Skin epidermis (tissue), 12 donors: ENCODE measurements around the gene UFC1.
A peak's percentile ranks its signal among the peaks of the same experiment; 100 is the strongest.

ENCODE experiments used
- H3K27ac ChIP-seq, 21 experiments: fragments of 200-600 bp; sonication (generic) in 11 of 21; one replicate each; pipeline ENCODE4 v1.5.0; 2020; ENCODE audit warnings: mild to moderate bottlenecking in 3 of 21, inconsistent platforms in 2 of 21, moderate library complexity in 2 of 21
- H3K4me3 ChIP-seq, 7 experiments: fragments of 200-600 bp; sonication (generic) in 2 of 7; one replicate each; pipeline ENCODE4 v1.5.0; 2020; ENCODE audit warnings: inconsistent platforms in 2 of 7, mild to moderate bottlenecking in 2 of 7, moderate library complexity in 1 of 7

The UFC1 gene

DNA sequence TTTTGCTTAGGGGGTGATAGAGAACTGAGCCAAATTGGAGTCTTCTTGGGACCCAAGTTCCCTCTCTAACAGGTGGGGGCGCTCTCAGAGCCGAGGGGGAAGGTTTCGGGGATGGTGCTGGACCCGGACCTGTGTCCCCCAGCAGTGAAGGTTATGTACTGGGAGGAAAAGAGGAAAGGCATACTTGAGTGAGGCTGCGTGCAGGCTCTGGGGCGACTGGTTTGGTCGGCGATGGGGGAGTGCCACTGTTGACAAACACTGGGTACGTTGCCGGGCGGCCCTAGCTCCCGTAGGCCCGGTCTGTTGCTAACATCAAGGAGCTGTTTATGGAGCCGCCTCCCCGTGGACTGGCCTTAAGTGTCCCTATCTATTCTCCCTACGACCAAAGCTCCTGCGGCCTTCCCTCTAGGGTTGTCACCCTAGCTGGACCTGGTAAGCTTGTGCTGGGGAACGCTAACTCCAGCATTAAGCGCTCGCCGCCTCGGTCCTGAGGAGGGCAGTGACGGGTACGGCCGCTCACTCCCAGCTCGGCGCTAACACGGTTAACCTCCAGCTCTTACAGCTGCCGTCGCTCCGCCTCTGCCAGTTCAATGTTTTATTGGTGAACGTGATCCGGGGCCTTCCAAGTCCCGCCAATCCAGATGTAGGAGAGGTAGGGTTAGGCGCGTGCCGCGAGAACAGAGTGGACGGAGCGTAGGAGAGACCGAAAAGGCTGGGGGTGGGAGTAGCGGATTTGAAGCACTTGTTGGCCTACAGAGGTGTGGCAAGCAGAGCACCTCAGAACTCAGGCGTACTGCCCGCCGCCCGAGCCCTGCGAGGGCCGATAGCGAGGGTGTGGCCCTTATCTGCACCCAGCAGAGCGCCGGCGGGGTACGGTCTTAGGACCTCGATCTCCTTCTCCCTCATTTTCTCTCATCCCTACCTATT, 12.2 kb downstream of the UFC1 start, which contains the start of gene PPOX:
Gene PPOX, plus strand, starts transcription at position 685 of the 927 bp plus-strand sequence. CDS start 422 bp downstream, outside the sequence.
- Histone ChIP-seq H3K27ac (peak within 1 kb of the TSS; percentile 54 to 94 (median 87)), H3K4me3 (peak within 1 kb of the TSS; percentile 43 to 67 (median 62))

DNA sequence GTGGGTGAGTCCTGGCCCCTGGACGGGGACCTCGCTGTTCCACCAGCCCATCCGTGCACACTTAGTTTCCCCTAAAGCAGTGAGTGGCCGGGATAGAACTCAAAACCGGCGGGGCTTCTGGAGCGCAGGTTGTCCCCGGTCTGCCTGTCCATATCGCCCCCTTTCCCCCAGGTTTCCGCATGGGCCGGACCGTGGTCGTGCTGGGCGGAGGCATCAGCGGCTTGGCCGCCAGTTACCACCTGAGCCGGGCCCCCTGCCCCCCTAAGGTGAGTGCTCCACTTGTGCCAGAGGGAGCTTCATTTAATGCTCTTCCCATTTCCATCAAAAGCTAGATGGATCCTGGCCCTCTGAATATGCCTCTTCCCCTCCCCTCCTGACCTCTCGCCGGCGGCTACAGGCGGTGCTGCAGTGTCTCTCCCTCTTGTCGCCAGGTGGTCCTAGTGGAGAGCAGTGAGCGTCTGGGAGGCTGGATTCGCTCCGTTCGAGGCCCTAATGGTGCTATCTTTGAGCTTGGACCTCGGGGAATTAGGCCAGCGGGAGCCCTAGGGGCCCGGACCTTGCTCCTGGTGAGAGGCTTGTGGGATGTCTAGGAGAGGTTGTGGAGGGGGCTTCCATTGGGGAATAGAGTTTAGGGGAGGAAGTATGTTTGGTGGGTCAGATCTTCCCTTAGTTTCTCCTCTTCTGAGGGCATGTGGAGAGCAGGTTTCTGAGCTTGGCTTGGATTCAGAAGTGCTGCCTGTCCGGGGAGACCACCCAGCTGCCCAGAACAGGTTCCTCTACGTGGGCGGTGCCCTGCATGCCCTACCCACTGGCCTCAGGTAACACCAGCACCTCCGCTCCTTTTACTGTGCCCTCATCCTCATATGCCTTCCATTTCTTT, 13.1 kb downstream of the UFC1 start:
- H3K27ac ChIP-seq = peak overlapping the region; percentile 54 to 94 (median 87)
- H3K4me3 ChIP-seq = peak overlapping the region; percentile 43 to 67 (median 62)

DNA sequence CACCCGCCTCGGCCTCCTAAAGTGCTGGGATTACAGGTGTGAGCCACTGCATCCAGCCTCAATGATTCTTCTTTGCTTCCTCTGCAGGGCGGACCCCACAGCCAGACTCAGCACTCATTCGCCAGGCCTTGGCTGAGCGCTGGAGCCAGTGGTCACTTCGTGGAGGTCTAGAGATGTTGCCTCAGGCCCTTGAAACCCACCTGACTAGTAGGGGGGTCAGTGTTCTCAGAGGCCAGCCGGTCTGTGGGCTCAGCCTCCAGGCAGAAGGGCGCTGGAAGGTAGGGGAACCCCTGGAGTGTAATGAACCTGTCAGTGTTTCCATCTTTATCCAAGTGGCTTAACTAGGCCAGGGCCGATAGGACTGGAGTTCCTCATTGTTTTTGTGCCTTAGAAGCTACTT, 15.1 kb downstream of the UFC1 start:
- no peak overlapping the region for H3K27ac ChIP-seq
- H3K4me3 ChIP-seq = no peak overlapping the region

DNA sequence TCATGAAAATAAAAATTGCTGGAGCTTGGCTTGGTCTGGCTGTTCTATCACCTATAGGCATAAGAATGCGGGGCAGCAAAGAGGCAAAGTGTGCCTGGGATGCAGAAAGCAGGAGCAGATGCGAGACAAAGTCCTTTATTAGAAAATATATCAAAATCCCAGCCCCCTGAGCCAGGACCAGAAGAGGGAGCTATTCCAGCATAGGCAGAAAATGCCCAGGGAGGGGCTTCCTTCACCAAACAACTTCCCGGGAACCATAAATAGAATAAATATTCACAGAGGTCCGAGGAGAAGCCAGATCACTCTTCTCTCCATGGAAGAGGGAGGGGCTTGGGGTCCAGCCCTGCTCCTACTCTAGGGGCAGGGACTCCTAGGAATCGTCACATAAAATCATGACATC, 17.4 kb downstream of the UFC1 start:
- H3K27ac ChIP-seq = peak overlapping the region in 5 of 21 experiments; percentile 7 to 64 (median 34)

DNA sequence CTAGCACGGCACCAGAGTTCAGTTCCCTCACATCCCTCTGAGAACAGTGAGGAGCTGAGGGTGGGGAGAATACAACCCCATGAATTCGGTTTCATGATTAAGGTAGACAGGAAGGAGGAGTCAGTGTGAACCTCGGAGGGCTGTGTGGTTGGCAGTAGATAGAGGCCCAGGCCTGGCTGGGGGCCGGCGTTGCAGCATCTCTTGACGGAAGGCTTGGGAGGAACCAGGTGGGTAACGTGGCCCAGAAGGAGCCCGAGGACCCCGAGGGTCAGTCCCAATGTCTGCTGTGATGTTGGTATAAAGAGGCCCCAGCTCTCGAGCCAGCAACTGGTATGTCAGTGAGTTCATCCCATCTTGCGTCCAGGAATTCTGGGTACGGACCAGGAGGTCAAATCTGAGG, 17.9 kb downstream of the UFC1 start:
- Histone ChIP-seq H3K4me3 (no peak overlapping the region), H3K27ac (peak overlapping the region in 7 of 21 experiments; percentile 7 to 64 (median 34))

More for the DNA sequence above, 17.4 kb downstream of the UFC1 start:
- H3K4me3 ChIP-seq = no peak overlapping the region

DNA sequence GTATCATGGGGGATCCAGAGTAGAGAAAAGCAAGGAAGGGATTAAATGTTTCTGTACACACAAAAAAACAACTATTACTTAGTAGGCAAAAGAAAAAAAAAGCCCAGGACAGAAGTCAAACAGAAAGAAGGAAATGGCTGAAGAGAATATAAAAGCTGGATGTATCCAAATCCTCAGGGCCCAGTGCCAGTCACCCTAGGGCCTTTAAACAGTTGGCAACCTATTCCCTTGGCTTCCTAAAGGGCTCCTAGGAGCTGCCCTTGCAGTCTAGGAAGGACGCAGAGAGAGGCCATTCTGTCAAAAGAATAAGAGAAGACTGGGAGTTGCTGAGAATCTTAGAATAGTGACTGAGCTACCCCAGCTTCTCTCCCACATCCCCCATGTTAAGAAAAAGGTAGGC, 18.6 kb downstream of the UFC1 start:
- Histone ChIP-seq H3K27ac (peak overlapping the region in 8 of 21 experiments; percentile 7 to 64 (median 32)), H3K4me3 (no peak overlapping the region)

DNA sequence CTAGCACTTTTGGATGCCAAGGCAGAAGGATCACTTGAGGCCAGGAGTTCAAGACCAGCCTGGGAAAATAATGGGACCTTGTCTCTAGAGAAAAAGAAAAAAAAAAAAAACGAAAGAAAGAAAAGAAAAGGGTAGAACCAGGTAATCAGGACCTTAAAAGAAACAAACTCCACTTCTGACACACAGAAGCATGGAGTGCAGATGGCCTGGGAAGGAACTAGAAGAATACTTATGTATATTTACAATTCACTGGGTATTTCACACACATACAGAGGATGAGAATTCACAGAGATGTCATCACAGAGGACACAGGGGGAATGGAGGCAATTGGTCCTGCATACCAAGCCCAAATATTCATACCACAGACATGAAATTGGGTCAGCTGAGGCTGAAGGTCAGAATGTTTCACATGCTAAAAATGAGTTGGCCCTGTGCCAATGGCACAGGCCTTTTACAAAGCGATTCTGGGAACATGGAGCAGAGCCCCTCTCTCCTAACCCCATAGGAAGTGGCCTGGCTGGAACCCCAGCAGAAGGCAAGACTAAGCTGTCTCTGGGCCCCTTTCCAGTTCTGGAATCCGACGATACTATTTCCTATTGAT, 19.1 kb downstream of the UFC1 start:
- Histone ChIP-seq H3K4me3 (no peak overlapping the region), H3K27ac (peak overlapping the region in 11 of 21 experiments; percentile 7 to 59 (median 31))

DNA sequence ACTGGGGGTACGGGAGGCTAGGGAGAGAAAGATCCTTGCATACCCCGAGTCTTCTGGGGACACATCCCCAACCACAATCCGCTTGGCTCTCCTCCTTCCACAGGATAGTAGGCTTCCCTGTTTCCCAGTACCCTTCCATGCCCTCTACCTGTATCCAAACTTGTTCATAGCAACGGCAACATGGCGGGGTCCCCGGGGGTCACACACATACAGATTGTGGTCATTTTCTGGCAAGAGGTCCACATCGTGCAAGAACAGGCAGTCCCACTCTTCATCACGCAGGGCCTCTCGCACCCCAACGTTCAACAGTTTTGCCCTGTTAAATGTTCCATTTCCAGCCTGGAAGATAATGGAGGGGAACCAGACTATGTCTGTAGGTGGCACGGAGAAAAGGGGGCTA, 19.9 kb downstream of the UFC1 start:
- H3K27ac ChIP-seq = peak overlapping the region in 7 of 21 experiments; percentile 7 to 59 (median 34)
- no peak overlapping the region for H3K4me3 ChIP-seq

DNA sequence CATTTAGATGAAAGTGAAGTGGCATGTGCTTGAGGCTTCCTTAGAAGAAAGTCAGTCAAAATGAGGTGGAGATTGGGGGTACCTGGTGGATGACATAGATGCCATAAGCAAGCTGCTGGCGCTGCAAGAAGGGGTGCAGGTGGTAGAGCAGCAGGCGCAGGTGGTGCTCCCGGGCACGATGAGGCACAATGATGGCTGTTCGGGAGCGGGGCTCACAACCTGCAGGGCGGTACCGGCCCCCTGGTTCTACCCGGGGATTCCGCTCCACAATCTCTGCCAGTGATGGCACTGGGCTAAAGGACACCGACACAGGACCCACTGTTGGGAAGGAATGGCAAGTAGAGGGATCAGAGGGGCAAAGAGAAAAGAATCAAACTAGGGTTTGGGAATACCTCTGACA, 21.1 kb downstream of the UFC1 start:
- no peak overlapping the region for H3K27ac ChIP-seq
- H3K4me3 ChIP-seq = no peak overlapping the region

DNA sequence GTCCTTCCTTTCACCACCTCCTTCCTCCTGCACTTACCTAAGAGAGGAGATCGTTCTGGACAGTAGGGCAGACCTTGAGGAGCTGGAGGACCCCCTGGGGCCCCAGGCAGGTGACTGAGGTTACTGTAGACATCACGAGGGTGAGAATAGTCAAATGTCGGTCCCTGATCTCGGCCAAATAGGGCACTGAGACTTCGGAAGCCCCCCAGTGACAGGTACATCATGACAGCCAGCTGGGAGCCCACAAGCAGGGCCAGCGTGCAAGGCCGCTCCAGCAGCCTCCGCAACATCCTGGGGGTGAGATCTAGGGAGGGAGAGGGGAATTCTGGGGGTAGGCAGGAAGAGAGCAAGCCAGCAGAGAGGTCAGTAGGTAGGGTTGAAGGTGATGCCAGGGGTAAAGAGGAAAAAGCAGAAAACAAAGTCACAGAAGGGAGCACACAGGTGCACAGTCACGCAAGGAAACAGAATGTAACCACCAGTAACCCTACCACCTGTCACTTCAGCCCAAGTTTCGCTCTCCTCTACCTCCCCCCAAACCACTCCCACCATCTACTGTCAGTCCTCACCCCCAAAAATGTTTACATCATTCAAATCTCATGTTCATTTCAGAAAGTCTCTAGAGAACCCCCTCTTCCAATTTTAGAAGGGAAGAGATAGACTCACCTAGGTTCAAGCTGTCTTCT, 22.1 kb downstream of the UFC1 start:
- H3K27ac ChIP-seq = peak overlapping the region in 10 of 21 experiments; percentile 79 to 97 (median 92)
- H3K4me3 ChIP-seq = peak overlapping the region in 5 of 7 experiments; percentile 43 to 86 (median 70)

DNA sequence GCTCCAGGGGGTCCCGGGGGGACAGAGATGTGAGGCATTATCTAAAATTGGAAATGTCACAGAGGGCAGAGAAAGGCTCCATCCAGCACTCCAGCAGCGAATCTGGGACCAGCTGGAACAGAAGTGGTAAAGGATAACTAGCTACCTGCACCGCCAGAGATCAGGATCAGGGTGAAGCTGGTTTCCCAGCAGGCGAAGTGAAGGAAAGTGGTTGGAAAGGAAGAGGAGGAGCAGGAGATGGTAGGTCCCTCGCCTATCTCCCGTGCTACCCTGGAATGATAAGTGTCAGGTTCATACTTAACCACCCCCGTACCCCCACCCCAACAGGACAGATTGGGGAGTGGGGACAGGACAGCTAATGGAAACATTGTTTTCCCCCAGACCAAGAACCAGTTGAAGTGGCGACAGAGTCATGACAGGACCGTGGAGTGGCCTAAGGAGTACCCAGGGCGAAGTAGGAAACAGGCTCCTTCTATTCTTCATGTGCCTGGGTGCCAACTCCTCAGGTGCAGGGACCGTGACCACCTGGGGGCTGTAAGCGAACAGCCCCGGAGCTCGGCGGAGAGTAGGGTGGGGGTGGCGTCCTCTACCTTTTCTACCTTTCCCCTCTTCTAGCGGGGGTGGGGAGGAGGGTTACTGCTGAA, 22.8 kb downstream of the UFC1 start:
- Histone ChIP-seq H3K27ac (peak overlapping the region in 20 of 21 experiments; percentile 36 to 97 (median 92)), H3K4me3 (peak overlapping the region; percentile 43 to 93 (median 72))

DNA sequence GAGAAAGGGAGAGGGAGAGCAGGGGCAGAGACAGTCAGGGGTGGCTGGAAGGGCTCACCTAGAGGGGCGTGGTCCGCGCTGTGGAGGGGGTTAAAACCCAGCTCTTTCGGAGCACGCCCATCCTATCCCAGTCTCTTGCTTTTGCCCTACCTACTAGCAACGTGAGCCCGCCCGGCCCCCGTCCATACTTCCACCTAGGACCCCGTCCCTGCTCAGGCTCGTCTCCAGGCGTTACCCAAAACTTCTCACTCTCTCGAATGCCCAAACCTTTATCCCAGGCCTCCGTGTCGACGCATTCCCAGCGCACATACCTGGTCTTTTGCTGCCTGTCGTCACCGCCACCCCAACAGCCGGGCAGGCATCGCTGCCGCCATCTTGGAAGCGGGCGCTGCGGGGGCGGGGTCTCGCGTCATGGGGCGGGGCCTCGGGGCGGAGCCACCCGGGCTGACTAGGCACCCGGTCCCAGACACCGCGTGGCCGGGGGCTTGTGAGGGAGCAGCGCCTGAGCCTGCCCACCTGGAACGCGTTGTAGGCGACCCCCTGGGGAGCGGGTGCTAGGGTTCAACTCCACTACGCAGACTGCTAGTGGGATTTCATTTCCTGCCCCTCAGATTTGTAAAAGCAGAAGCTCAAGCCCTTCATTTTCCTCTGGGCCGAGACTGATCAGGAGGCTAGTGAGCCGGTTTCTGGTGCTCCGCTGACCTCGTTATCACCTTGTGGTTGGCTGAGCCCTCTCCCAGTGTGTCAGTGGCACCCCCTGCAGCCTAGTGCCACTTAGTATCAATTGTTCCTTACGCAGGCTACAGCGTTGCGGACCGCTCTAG, 23.5 kb downstream of the UFC1 start, which contains the start of gene B4GALT3:
Gene B4GALT3, minus strand, starts transcription at position 396 of the 824 bp plus-strand sequence. CDS start 1,447 bp downstream, outside the sequence.
- peak within 1 kb of the TSS; percentile 43 to 93 (median 72) for H3K4me3 ChIP-seq
- peak within 1 kb of the TSS; percentile 36 to 97 (median 91) for H3K27ac ChIP-seq

DNA sequence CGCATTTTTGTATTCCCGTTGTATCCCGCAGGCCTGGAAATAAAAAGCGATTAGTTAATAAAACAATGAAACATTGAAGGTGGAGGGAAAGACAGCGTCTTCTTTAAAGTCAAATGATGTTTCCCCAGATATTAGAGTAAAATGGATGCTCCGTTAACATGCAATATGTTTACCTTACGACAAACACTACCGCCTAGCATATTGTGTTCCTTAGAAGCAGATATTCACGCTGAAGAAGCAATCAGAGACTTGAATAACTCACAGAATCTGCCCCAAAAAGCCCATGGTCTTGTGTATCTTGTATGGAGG, 24.1 kb downstream of the UFC1 start:
- Histone ChIP-seq H3K4me3 (peak overlapping the region in 6 of 7 experiments; percentile 43 to 92 (median 71)), H3K27ac (peak overlapping the region in 20 of 21 experiments; percentile 36 to 97 (median 92))

DNA sequence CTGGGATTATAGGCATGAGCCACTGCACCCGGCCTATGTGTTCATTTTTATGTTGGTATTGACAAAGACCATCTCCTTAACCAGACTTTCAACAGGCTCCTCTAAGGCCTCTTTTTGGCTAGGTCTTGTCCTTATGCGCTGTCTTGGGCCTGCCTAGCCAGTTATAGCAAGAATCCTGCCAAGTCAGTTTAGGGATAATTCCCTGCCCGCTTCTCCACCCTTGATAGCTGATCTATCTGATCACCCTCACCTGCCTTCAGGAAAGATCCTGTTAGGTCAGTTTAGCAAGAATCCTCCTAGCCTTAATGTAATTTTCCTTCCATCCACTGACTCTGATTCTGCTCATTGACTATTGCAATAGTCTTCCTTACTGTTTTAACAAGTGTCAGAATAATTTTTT, 25.9 kb downstream of the UFC1 start:
- Histone ChIP-seq H3K4me3 (no peak overlapping the region), H3K27ac (peak overlapping the region in 5 of 21 experiments; percentile 7 to 95 (median 13))

DNA sequence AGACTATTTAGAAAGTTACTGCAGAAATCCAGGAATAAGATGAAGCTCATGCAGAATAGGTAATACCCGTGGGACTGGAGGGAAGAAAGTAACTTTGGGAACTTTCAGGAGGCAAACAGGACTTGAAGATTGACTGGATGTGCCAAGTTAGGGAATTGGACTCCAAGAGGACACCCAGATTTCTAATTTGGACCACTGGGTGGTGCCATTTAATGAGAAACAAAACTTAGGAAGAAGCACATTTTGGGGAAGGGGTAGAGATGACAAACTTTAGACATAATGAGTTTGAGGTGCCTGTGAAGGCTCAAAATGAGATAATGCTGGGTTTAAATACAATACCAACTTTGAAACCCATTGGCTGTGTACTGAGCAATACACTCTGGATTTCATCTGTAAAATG, 26.9 kb downstream of the UFC1 start:
- H3K27ac ChIP-seq = peak overlapping the region in 4 of 21 experiments; percentile 66 to 95 (median 92)
- H3K4me3 ChIP-seq = no peak overlapping the region

DNA sequence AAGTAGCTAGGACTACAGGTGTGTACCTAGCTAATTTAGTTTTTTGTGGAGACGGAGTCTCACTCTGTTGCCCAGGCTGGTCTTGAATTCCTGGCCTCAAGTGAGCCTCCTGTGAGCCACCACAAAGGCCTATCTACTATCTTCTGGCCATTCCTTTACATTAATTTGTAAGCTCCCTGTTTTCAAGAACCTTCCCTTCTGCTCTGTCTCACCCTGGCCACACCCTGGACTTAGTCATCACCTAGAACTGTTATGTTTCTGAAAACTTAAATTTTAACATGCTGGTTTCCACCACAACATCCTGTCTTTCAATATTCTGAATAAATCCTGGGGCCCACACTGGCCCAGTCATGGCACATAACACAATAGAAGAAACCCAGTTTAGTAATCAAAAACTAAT, 28.4 kb downstream of the UFC1 start:
- Histone ChIP-seq H3K4me3 (no peak overlapping the region), H3K27ac (peak overlapping the region in 19 of 21 experiments; percentile 30 to 98 (median 74))

DNA sequence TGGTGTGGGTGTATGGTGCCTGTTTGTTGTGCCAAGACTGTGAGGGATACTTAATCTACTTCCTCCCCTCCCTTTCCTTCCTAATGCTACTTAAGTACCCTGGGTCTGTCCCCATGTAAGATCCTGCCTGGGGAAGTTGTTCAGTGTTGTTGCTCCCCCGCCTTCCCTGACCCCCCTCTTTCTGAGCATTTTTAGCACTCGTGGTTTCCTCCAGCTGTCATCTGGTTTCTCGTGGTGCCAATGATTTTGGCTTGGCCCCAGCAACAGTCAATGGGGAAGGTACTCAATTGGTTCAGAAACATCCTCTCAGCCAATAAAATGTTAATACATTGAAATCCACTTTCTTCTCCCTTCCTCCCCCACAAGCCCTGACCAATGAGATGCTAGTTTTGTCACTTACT, 31.5 kb downstream of the UFC1 start:
- no peak overlapping the region for H3K4me3 ChIP-seq
- H3K27ac ChIP-seq = peak overlapping the region in 19 of 21 experiments; percentile 53 to 98 (median 79)
